K562 (cell line): ENCODE data around the gene VSX2. TPM values are rescaled to one million over a fixed set of nuclear protein-coding genes. Genes with fewer than 3 reads are reported as not detected.
A peak's percentile ranks its signal among the peaks of the same experiment; 100 is the strongest.

ENCODE experiments used
- ATF2 ChIP-seq: sonication (generic); formaldehyde crosslinking; IDR thresholded peaks from 2 replicates; pipeline ENCODE4 v1.8.1; 2022; ENCODE audit warnings: missing genetic modification reagents
- ATF3 ChIP-seq, 2 experiments: fragments of 450-650 bp in 1 of 2; sonication (generic) in 1 of 2; formaldehyde crosslinking in 1 of 2; IDR thresholded peaks in 1 of 2; conservative IDR thresholded peaks in 1 of 2; 2 replicates each; pipeline versions ENCODE4 v1.6.1 to v1.8.1; 2016 to 2023; ENCODE audit warnings: mild to moderate bottlenecking in 2 of 2, moderate library complexity in 2 of 2, inconsistent platforms in 1 of 2, missing genetic modification reagents in 1 of 2
- CHD1 ChIP-seq: fragments of 200-600 bp; sonication (generic); IDR thresholded peaks from one replicate; pipeline ENCODE4 v1.6.1; 2012; ENCODE audit warnings: mild to moderate bottlenecking, moderate library complexity, low read length, inconsistent platforms
- EWSR1 ChIP-seq: fragments of 450-650 bp; IDR thresholded peaks from 2 replicates; pipeline ENCODE4 v1.6.1; 2018; ENCODE audit warnings: borderline replicate concordance, mild to moderate bottlenecking, low read depth, moderate library complexity; ENCODE audit not compliant: partially characterized antibody
- GATAD2A ChIP-seq: fragments of 450-650 bp; IDR thresholded peaks from 2 replicates; pipeline ENCODE4 v1.6.1; 2017
- HDAC2 ChIP-seq: fragments of 450-650 bp; IDR thresholded peaks from 2 replicates; pipeline ENCODE4 v1.6.1; 2016; ENCODE audit warnings: mild to moderate bottlenecking
- JUND ChIP-seq, 2 experiments: IDR thresholded peaks; 2 replicates in 1 of 2; 3 replicates in 1 of 2; pipeline ENCODE4 v1.6.1; 2011; ENCODE audit warnings: borderline replicate concordance in 2 of 2, low read depth in 2 of 2, low read length in 2 of 2, improper control_type of control experiment in 1 of 2, missing biosample characterization in 1 of 2, missing genetic modification characterization in 1 of 2, missing genetic modification reagents in 1 of 2
- MAX ChIP-seq: sonication (generic); formaldehyde crosslinking; IDR thresholded peaks from 2 replicates; pipeline ENCODE4 v1.9.0; 2022; ENCODE audit warnings: mild to moderate bottlenecking, missing genetic modification reagents
- MAZ ChIP-seq, 2 experiments: fragments of 450-650 bp in 1 of 2; sonication (generic) in 1 of 2; formaldehyde crosslinking; IDR thresholded peaks in 1 of 2; conservative IDR thresholded peaks in 1 of 2; 2 replicates each; pipeline versions ENCODE4 v1.4.0 to v1.5.0; 2020; ENCODE audit warnings: mild to moderate bottlenecking in 1 of 2, missing genetic modification reagents in 1 of 2
- NR3C1 ChIP-seq: sonication (generic); formaldehyde crosslinking; IDR thresholded peaks from 2 replicates; pipeline ENCODE4 v1.8.1; 2022; ENCODE audit warnings: missing genetic modification reagents
- RNF219 ChIP-seq: fragments of 250-450 bp; sonication (Bioruptor Pico); IDR thresholded peaks from 2 replicates; pipeline ENCODE4 v1.5.0; 2022; ENCODE audit warnings: mild to moderate bottlenecking
- TCFL5 ChIP-seq: fragments of 250-450 bp; sonication (Bioruptor Pico); conservative IDR thresholded peaks from 2 replicates; pipeline ENCODE4 v1.6.1; 2021; ENCODE audit warnings: mild to moderate bottlenecking, moderate library complexity, matching md5 sums
- UBTF ChIP-seq, 2 experiments: IDR thresholded peaks; 2 replicates each; pipeline ENCODE4 v1.6.1; 2012; ENCODE audit warnings: improper control_type of control experiment in 2 of 2, low read depth in 2 of 2, low read length in 2 of 2, borderline replicate concordance in 1 of 2
- YY1 ChIP-seq, 3 experiments: IDR thresholded peaks; 2 replicates each; pipeline ENCODE4 v1.6.1; 2011; ENCODE audit warnings: low read length in 2 of 3, mild to moderate bottlenecking in 2 of 3, moderate library complexity in 2 of 3, borderline replicate concordance in 1 of 3, control low read depth in 1 of 3, low read depth in 1 of 3; ENCODE audit not compliant: insufficient read depth in 3 of 3, insufficient replicate concordance in 2 of 3, control insufficient read depth in 1 of 3, insufficient read length in 1 of 3; ENCODE audit errors: extremely low read depth in 1 of 3
- ZBTB8A ChIP-seq: fragments of 450-650 bp; IDR thresholded peaks from 2 replicates; pipeline ENCODE4 v1.6.1; 2018; ENCODE audit warnings: mild to moderate bottlenecking, moderate library complexity; ENCODE audit not compliant: partially characterized antibody
- ZNF121 ChIP-seq: sonication (generic); formaldehyde crosslinking; conservative IDR thresholded peaks from 2 replicates; pipeline ENCODE4 v1.8.0; 2022; ENCODE audit warnings: missing genetic modification reagents
- ZNF561 ChIP-seq: fragments of 450-650 bp; formaldehyde crosslinking; conservative IDR thresholded peaks from 2 replicates; pipeline ENCODE4 v1.4.0; 2020; ENCODE audit warnings: mild to moderate bottlenecking, moderate library complexity
- polyA plus RNA-seq, 8 experiments: library from polyadenylated mRNA; depleted of rRNA in 4 of 8; stranded (reverse) in 5 of 8; unstranded in 3 of 8; fragments of >200 nt; fragmentation: Nextera tagmentation in 2 of 8; fragmentation: Illumina TruSeq in 1 of 8; extraction: Ambion mirVana in 2 of 8; extraction: Trizol in 1 of 8; gene quantifications; 2 replicates each; pipeline versions ENCODE4 v1.2.1 to v1.2.3, GENCODE V29; 2011 to 2014; ENCODE audit warnings: inconsistent platforms in 1 of 8, missing spikeins in 1 of 8
- total RNA-seq, 7 experiments: library from RNA; depleted of rRNA in 6 of 7; stranded (reverse); fragments of >200 nt in 6 of 7; fragmentation: Illumina TruSeq in 2 of 7; extraction: Trizol in 2 of 7; gene quantifications; 2 replicates each; pipeline versions ENCODE4 v1.2.1 to v1.2.3, GENCODE V29; 2011 to 2021; ENCODE audit warnings: low replicate concordance in 1 of 7

The VSX2 gene
- total and polyA plus RNA-seq, 9 of the 15 experiments (the other 6 are each of a cell fraction or from before 2014, with no cell fraction given), result 0.04 TPM; not detected in 8

- TF ChIP-seq MAX (CRISPR knock-in tag) (no peak), JUND (IDR thresholded peaks at IDR 0.05; ENCODE audit: borderline replicate concordance, low read depth, low read length) (no peak), JUND (tag; IDR thresholded peaks at IDR 0.05; ENCODE audit: borderline replicate concordance, low read depth, low read length) (no peak), GATAD2A (no peak), ZNF561 (no peak), ATF3 (IDR thresholded peaks at IDR 0.05) (no peak), ATF3 (CRISPR knock-in tag; conservative IDR thresholded peaks at IDR 0.05) (no peak), HDAC2 (no peak), NR3C1 (CRISPR knock-in tag) (no peak), ZNF121 (CRISPR knock-in tag) (no peak), ATF2 (CRISPR knock-in tag) (no peak), ZBTB8A (no peak), TCFL5 (CRISPR knock-in tag) (no peak), UBTF (IDR thresholded peaks at IDR 0.05; ENCODE audit: borderline replicate concordance in 1 of 2, low read depth in 2 of 2, low read length in 2 of 2) (0 out of 4 replicates have a peak, but pooled peaks of 1 of the 2 experiments have one; percentile 40), MAZ (CRISPR knock-in tag; conservative IDR thresholded peaks at IDR 0.05 in 1 of 2, IDR thresholded peaks at IDR 0.05 in 1 of 2) (peak in 1 of 2 experiments; percentile 32; a peak in 1 of 4 replicates), YY1 (IDR thresholded peaks at IDR 0.05; ENCODE audit: borderline replicate concordance in 1 of 3, control insufficient read depth in 1 of 3, extremely low read depth in 1 of 3, insufficient read depth in 3 of 3, insufficient read length in 1 of 3, insufficient replicate concordance in 2 of 3, low read depth in 1 of 3, low read length in 2 of 3) (peak in 1 of 3 experiments; percentile 20), RNF219 (CRISPR knock-in tag) (no peak), CHD1 (no peak), EWSR1 (no peak)
Observed at GRCh38 chr14:74217672-74218448, 21.4 kb upstream of the VSX2 start (continued).
